Tibial nerve (tissue), 4 donors: ENCODE data around the gene ATP7A.

ENCODE experiments used
- EP300 ChIP-seq, 2 donors: sonication (generic); formaldehyde crosslinking; IDR thresholded peaks; one replicate each; pipeline ENCODE4 v1.6.1; 2017; ENCODE audit warnings: antibody characterized with exemption in 2 of 2, mild to moderate bottlenecking in 1 of 2
- POLR2A ChIP-seq, 2 donors: fragments of 450-650 bp; IDR thresholded peaks; one replicate each; pipeline ENCODE4 v1.6.1; 2017; ENCODE audit warnings: antibody characterized with exemption in 2 of 2, mild to moderate bottlenecking in 2 of 2, moderate library complexity in 2 of 2
- TF ChIP-seq, protein P1 (sequence below), 5 experiments: fragments of 200-600 bp in 3 of 5; fragments of 450-650 bp in 2 of 5; sonication (generic) in 3 of 5; IDR thresholded peaks; one replicate each; pipeline ENCODE4 v1.5.1; 2016 to 2019; ENCODE audit warnings: antibody characterized with exemption in 5 of 5, mild to moderate bottlenecking in 3 of 5, moderate library complexity in 2 of 5

DNA sequence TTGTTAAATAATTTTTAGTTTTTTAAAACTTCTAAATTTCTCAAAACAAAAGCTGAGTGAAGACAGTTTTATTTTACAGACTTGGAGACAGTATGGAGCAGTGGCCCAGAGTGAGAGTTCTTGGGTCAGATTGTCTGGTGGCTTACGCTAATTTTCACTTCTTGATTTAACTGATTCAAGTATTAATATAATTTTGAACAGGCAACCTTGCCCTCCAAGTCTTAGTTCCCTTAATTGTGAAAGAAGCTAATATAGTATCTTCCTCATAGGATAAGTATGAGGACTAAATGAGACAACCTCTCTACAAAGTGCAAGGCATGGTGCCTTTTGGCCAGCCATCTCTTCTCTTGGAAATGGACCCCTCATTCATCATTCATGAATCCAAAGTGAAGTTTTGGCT lies 25.4 kb downstream of the ATP7A start:
- TF ChIP-seq, protein P1, sequence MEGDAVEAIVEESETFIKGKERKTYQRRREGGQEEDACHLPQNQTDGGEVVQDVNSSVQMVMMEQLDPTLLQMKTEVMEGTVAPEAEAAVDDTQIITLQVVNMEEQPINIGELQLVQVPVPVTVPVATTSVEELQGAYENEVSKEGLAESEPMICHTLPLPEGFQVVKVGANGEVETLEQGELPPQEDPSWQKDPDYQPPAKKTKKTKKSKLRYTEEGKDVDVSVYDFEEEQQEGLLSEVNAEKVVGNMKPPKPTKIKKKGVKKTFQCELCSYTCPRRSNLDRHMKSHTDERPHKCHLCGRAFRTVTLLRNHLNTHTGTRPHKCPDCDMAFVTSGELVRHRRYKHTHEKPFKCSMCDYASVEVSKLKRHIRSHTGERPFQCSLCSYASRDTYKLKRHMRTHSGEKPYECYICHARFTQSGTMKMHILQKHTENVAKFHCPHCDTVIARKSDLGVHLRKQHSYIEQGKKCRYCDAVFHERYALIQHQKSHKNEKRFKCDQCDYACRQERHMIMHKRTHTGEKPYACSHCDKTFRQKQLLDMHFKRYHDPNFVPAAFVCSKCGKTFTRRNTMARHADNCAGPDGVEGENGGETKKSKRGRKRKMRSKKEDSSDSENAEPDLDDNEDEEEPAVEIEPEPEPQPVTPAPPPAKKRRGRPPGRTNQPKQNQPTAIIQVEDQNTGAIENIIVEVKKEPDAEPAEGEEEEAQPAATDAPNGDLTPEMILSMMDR (IDR thresholded peaks at IDR 0.05): no peak
- TF ChIP-seq POLR2A (IDR thresholded peaks at IDR 0.05): no peak
- TF ChIP-seq EP300 (IDR thresholded peaks at IDR 0.05): no peak
